ENCODE measurements around the gene INTS11. TPM values are rescaled to one million over a fixed set of nuclear protein-coding genes. Genes with fewer than 3 reads are reported as not detected.

The INTS11 gene
- total and polyA plus RNA-seq, 2 of the 13 experiments (the other 11 are each of a cell fraction or from before 2014, with no cell fraction given), result 52.8 to 94.8 TPM

DNA sequence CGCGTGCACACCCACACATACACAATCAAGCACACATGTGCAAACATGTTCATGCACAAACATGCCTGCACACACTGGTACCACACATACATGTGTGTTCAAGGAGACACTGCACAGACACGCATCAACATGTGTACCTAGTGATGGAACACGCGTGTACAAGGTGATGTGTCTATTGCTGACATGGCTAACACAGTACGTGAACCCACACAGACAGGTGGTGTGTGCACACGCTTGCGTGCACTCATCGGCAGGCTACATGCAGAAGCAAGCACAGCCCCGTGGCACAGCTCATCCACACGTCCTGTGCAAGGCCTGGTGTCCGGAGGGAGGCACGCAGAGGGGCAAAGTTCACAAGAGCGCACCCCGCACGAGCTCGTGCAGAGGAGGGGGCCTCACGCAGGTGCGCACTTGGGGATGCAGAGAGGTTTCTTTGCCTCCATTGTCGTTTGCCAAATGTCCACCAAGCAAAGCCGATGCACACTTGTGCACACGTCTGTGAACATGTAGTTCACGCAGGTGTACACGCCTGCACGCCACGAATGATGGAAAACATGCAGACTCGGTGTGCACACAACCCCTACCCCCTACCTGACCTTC, 17.7 kb downstream of the INTS11 start (continued):
- TF ChIP-seq, protein P1, sequence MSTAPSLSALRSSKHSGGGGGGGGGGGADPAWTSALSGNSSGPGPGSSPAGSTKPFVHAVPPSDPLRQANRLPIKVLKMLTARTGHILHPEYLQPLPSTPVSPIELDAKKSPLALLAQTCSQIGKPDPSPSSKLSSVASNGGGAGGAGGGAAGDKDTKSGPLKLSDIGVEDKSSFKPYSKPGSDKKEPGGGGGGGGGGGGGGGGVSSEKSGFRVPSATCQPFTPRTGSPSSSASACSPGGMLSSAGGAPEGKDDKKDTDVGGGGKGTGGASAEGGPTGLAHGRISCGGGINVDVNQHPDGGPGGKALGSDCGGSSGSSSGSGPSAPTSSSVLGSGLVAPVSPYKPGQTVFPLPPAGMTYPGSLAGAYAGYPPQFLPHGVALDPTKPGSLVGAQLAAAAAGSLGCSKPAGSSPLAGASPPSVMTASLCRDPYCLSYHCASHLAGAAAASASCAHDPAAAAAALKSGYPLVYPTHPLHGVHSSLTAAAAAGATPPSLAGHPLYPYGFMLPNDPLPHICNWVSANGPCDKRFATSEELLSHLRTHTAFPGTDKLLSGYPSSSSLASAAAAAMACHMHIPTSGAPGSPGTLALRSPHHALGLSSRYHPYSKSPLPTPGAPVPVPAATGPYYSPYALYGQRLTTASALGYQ (CRISPR knock-in tag; IDR thresholded peaks at IDR 0.05), result no peak
- TF ChIP-seq XBP1 (CRISPR knock-in tag; IDR thresholded peaks at IDR 0.05) (no peak), CREB1 (IDR thresholded peaks at IDR 0.05) (no peak), CREB1 (CRISPR knock-in tag; IDR thresholded peaks at IDR 0.05) (peak; percentile 39; the same call in 1 of the 2 replicates), NCOA5 (CRISPR knock-in tag; IDR thresholded peaks at IDR 0.05) (no peak), NCOA1 (CRISPR knock-in tag; IDR thresholded peaks at IDR 0.05) (no peak; the same call in 1 of the 2 replicates), ZNF709 (CRISPR knock-in tag; IDR thresholded peaks at IDR 0.05) (no peak), RNF2 (conservative IDR thresholded peaks at IDR 0.05; ENCODE audit: low read depth) (no peak), ATF5 (CRISPR knock-in tag; IDR thresholded peaks at IDR 0.05; ENCODE audit: low read depth) (no peak), ZNF446 (CRISPR knock-in tag; IDR thresholded peaks at IDR 0.05) (no peak), TRIM24 (CRISPR knock-in tag; IDR thresholded peaks at IDR 0.05) (no peak), ZKSCAN8 (CRISPR knock-in tag; IDR thresholded peaks at IDR 0.05; ENCODE audit: borderline replicate concordance) (no peak), CENPX (CRISPR knock-in tag; IDR thresholded peaks at IDR 0.05) (no peak), ZNF124 (CRISPR knock-in tag; IDR thresholded peaks at IDR 0.05) (no peak), ZNF143 (CRISPR knock-in tag; IDR thresholded peaks at IDR 0.05) (peak; percentile 53; the same call in 1 of the 2 replicates), ZFP91 (CRISPR knock-in tag; IDR thresholded peaks at IDR 0.05; ENCODE audit: borderline replicate concordance) (peak; percentile 85; the same call in 1 of the 2 replicates), ZNF773 (CRISPR knock-in tag; IDR thresholded peaks at IDR 0.05; ENCODE audit: borderline replicate concordance) (no peak), ZNF3 (CRISPR knock-in tag; IDR thresholded peaks at IDR 0.05) (no peak), HMG20B (CRISPR knock-in tag; conservative IDR thresholded peaks at IDR 0.05) (no peak), NRL (CRISPR knock-in tag; IDR thresholded peaks at IDR 0.05; ENCODE audit: borderline replicate concordance) (peak; percentile 72), GATA4 (IDR thresholded peaks at IDR 0.05; ENCODE audit: borderline replicate concordance, low read depth) (no peak), HHEX (CRISPR knock-in tag; IDR thresholded peaks at IDR 0.05) (no peak), NFE2L1 (CRISPR knock-in tag; IDR thresholded peaks at IDR 0.05; ENCODE audit: borderline replicate concordance) (no peak; the same call in 1 of the 2 replicates), ZFAT (CRISPR knock-in tag; conservative IDR thresholded peaks at IDR 0.05) (no peak)
- TF ChIP-seq, protein P2, sequence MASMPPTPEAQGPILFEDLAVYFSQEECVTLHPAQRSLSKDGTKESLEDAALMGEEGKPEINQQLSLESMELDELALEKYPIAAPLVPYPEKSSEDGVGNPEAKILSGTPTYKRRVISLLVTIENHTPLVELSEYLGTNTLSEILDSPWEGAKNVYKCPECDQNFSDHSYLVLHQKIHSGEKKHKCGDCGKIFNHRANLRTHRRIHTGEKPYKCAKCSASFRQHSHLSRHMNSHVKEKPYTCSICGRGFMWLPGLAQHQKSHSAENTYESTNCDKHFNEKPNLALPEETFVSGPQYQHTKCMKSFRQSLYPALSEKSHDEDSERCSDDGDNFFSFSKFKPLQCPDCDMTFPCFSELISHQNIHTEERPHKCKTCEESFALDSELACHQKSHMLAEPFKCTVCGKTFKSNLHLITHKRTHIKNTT (CRISPR knock-in tag; IDR thresholded peaks at IDR 0.05), result no peak
- TF ChIP-seq, protein P3, sequence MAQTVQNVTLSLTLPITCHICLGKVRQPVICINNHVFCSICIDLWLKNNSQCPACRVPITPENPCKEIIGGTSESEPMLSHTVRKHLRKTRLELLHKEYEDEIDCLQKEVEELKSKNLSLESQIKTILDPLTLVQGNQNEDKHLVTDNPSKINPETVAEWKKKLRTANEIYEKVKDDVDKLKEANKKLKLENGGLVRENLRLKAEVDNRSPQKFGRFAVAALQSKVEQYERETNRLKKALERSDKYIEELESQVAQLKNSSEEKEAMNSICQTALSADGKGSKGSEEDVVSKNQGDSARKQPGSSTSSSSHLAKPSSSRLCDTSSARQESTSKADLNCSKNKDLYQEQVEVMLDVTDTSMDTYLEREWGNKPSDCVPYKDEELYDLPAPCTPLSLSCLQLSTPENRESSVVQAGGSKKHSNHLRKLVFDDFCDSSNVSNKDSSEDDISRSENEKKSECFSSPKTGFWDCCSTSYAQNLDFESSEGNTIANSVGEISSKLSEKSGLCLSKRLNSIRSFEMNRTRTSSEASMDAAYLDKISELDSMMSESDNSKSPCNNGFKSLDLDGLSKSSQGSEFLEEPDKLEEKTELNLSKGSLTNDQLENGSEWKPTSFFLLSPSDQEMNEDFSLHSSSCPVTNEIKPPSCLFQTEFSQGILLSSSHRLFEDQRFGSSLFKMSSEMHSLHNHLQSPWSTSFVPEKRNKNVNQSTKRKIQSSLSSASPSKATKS (CRISPR knock-in tag; IDR thresholded peaks at IDR 0.05), result no peak
